ENCODE data around the gene GPR17. TPM values are rescaled to one million over a fixed set of nuclear protein-coding genes. Genes with fewer than 3 reads are reported as not detected.

Gene GPR17
- total RNA-seq, 2 experiments from 2014 or later, result not detected

DNA sequence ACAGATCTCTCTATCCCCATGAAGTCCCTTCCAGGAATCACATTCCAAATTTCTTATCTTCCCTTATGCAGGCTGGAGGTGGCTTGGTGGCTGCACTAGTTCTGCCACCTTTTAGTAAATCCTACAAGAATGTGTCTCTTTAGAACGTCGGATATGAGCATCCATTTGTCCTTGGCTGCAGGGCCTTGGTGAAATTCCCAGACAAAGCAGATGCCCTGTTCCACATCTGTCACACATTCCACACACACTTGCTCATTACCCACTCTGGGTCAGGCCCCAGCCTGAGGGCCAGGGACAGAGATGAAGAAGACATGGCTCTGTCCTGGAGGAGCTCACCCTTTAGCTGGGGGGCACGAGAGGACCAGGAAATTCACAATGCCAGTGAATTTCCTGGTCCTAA lies 31.2 kb upstream of the GPR17 start:
- H3K9me3 Mint-ChIP-seq, result peaks cover 5% of the 10 kb centered on the region
- H3K4me1 Mint-ChIP-seq (ENCODE audit: low read depth), result peaks cover 22% of the 10 kb centered on the region
- no peak overlapping the region for H3K4me3 Mint-ChIP-seq
- no peak for DNase-seq
- H3K27ac Mint-ChIP-seq, result no peak overlapping the region
- TF ChIP-seq, protein P1, sequence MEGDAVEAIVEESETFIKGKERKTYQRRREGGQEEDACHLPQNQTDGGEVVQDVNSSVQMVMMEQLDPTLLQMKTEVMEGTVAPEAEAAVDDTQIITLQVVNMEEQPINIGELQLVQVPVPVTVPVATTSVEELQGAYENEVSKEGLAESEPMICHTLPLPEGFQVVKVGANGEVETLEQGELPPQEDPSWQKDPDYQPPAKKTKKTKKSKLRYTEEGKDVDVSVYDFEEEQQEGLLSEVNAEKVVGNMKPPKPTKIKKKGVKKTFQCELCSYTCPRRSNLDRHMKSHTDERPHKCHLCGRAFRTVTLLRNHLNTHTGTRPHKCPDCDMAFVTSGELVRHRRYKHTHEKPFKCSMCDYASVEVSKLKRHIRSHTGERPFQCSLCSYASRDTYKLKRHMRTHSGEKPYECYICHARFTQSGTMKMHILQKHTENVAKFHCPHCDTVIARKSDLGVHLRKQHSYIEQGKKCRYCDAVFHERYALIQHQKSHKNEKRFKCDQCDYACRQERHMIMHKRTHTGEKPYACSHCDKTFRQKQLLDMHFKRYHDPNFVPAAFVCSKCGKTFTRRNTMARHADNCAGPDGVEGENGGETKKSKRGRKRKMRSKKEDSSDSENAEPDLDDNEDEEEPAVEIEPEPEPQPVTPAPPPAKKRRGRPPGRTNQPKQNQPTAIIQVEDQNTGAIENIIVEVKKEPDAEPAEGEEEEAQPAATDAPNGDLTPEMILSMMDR (IDR thresholded peaks at IDR 0.05), result no peak
- CTCF ChIA-PET, result interaction anchor here (1.2 to 1.6 kb wide), 2 partner anchors 23 to 35 kb away, joined by 3 to 9 read pairs; no protein-coding TSS in a partner anchor
- POLR2A ChIA-PET, result no interaction called here
- intact Hi-C loops (cut with micrococcal nuclease), result no loop called here
- H3K36me3 Mint-ChIP-seq (ENCODE audit: low read depth), result no peaks in the 10 kb centered on the region
- H3K27me3 Mint-ChIP-seq, result peaks cover 7% of the 10 kb centered on the region
- no peak for ATAC-seq

DNA sequence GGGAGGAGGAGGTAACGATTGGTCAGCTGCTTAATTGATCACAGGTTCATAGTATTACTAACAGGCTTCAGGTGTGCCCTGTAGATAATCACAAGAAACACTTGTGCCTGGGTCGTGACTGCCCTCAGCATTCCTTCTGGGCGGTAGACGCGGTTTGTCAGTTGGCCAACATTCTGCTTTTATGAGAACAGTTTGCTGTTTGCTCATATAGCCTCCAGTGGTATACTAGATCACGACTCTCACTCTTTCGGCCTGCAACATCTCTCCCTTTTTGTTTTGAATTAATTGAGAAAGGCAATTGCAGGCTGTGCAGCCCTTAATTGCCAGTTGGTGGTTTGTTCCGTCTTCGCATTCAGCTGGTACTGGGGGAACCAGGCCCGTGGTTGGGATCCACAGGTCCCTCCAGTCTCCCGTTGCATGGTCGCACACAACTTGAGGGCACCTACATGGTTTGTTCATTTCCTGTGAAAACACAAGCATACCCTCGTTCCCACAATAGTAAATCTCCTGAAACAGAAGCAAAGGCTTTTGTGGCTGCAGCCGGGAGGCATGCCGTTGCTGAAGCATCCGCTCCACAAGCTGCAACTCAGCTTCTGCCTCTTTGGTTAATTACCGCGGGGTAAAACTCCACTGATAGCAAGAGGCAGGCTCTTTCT lies 30.3 kb upstream of the GPR17 start:
- POLR2A ChIA-PET, result interaction anchor here (0.7 kb wide), 1 partner anchor 15 kb away, joined by 3 read pairs; no protein-coding TSS in a partner anchor
- no peak for DNase-seq
- Mint-ChIP-seq H3K27ac (no peak overlapping the region), H3K4me3 (no peak overlapping the region), H3K4me1 (ENCODE audit: low read depth) (peaks cover 22% of the 10 kb centered on the region), H3K36me3 (ENCODE audit: low read depth) (no peaks in the 10 kb centered on the region), H3K9me3 (peaks cover 5% of the 10 kb centered on the region), H3K27me3 (peaks cover 7% of the 10 kb centered on the region)
- intact Hi-C loops (cut with micrococcal nuclease), result no loop called here
- CTCF ChIA-PET, result interaction anchor here (1.0 to 1.4 kb wide), 4 partner anchors 24 to 35 kb away, joined by 3 to 7 read pairs (median 4); no protein-coding TSS in a partner anchor
- TF ChIP-seq, protein P1 (IDR thresholded peaks at IDR 0.05), result no peak
- no peak for ATAC-seq

DNA sequence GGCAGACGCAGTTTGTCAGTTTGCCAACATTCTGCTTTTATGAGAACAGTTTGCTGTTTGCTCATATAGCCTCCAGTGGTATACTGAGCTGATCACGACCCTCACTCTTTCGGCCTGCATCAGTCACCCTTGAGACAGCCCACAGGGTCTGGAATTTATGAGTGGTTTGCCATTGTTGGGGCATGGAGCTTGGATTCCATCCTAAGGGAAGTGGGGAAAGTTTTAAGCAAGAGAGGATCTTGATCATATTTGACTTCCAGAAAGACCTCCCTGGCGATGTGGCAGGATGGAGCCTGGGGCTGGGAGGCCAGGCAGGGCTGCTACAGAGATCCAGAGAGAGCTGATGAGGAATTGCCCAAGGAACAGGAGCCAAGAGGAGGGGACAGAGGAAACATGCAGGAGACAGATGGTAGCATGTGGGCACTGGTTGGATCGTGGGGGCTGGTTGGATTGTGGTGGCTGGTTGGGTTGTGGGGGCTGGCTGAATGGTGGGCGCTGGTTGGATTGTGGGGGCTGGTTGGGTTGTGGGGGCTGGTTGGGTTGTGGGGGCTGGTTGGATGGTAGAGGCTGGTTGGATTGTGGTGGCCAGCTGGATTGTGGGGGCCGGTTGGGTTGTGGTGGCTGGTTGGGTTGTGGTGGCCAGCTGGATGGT lies 27.3 kb upstream of the GPR17 start:
- TF ChIP-seq, protein P1 (IDR thresholded peaks at IDR 0.05), result no peak
- POLR2A ChIA-PET, result no interaction called here
- Mint-ChIP-seq H3K27ac (no peak overlapping the region), H3K36me3 (ENCODE audit: low read depth) (no peaks in the 10 kb centered on the region), H3K27me3 (peaks cover 7% of the 10 kb centered on the region), H3K4me3 (no peak overlapping the region), H3K9me3 (no peaks in the 10 kb centered on the region), H3K4me1 (ENCODE audit: low read depth) (peaks cover 22% of the 10 kb centered on the region)
- CTCF ChIA-PET, result no interaction called here
- ATAC-seq (no peak), DNase-seq (no peak)
- intact Hi-C loops (cut with micrococcal nuclease), result no loop called here

DNA sequence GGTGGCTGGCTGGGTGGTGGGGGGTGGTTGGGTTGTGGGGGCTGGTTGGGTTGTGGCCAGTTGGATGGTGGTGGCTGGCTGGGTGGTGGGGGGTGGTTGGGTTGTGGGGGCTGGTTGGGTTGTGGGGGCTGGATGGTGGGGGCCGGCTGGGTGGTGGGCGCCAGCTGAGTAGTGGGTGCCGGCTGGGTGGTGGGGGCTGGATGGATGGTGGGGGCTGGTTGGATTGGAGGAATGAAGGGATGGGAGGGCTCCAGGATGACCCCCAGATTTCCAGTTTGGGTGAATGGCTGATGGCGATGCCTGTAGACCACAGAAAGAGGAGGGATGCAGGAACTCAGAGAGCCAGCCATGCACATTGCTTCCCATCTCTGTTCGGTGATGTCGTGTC lies 26.8 kb upstream of the GPR17 start:
- peaks cover 22% of the 10 kb centered on the region for H3K4me1 Mint-ChIP-seq (ENCODE audit: low read depth)
- ATAC-seq (no peak), DNase-seq (no peak)
- POLR2A ChIA-PET, result no interaction called here
- H3K27ac Mint-ChIP-seq, result no peak overlapping the region
- no peaks in the 10 kb centered on the region for H3K9me3 Mint-ChIP-seq
- intact Hi-C loops (cut with micrococcal nuclease), result no loop called here
- H3K27me3 Mint-ChIP-seq, result peaks cover 7% of the 10 kb centered on the region
- no peaks in the 10 kb centered on the region for H3K36me3 Mint-ChIP-seq (ENCODE audit: low read depth)
- TF ChIP-seq, protein P1 (IDR thresholded peaks at IDR 0.05), result no peak
- CTCF ChIA-PET, result no interaction called here
- H3K4me3 Mint-ChIP-seq, result no peak overlapping the region
